GM19452 (cell line): ENCODE measurements around the gene FAM149A.
A peak's percentile ranks its signal among the peaks of the same experiment; 100 is the strongest.

Experiments used
- ATAC-seq: cut with Tn5 transposase; IDR thresholded peaks from one replicate; pipeline ENCODE4 v1.9.1; 2021; ENCODE audit not compliant: unreplicated experiment

FAM149A gene

DNA sequence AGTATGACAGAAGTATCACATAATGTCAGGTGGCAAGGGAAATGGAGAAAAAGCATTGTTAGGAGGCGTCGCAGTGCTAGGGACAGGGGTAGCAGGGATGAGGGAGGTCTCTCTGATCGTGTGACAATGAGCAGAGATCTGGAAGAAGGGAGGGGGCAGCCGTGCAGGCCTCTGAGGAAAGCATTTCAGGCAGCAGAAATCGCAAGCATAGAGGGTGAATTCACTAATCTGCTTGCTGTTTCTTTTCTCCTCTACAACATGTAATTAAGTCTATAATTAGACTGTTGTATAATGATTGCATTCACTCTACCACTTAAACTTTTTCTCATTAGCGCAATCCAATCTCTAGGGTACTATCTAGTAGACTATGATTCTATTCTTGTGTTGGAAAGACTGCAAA, 96.0 kb downstream of the FAM149A start:
- ATAC-seq, result no peak

DNA sequence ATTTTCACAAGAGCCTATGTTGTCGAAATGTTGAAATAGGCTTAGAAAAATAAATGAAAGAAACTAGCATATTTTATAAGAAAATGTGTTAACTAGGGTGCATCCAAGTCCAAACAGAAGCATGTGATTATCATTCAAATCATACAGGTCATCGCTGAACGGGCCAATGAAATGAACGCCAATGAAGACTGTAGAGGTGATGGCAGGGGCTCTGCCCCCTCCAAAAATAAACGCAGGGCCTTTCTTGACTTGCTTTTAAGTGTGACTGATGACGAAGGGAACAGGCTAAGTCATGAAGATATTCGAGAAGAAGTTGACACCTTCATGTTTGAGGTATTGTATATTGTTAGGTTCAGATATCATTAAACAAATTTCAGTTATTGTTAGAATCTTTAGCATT, 96.5 kb downstream of the FAM149A start:
- no peak for ATAC-seq

DNA sequence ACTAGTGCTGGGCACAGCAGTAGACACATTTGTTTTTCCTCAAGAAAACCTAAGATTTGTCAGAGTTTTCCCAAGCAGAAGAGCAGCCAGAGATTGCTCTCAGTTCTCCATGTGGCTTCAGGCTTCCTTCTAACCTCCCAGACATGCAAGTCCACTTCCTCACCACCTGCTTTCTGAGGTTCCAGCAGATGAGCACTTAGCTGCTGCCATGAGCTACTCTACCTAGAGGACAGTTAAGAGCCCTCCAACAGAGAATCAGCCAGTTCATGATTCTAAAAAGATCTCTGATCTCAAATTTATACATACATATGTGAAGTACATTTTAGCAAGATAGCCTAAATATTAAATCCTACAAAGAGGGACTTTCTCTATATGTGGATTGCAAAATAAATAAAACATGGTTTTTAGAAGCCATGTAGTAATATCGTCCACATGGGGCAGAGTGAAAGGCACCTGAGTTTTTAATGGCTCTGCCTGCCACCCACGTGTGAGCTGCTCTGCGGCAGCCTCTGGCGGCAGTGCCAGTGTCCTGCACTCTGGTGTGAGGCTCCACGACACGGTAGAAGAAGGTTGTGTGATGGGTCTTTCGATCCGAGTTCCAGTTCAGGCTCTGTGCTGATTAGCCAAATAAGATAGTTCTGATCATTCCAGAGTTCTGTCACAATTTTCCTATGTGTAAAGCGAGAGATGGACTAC, 97.2 kb downstream of the FAM149A start:
- ATAC-seq, result peak; percentile 89

DNA sequence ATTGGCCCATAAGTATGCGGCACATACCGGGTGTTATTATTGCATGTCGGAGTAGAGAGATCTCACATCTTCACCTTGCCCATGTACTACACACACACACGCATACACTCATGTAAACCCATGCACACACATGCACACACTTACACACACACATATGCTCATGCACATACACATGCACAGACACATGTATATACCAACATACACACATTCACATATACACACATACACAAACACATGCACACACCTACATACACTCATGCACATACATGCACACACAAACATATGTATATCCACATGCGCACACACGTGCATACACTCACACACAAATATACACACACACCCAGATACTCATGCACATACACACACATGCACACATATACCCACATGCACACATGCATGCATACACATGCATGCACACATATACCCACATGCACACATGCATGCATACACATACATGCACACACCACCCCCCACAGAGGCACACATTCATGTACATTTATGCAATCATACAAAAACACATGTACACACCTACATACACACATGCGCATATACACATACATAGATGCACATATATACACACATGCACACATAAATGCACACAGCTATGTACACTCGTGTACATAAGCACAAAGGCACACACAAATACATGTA, 98.1 kb downstream of the FAM149A start:
- ATAC-seq, result no peak

DNA sequence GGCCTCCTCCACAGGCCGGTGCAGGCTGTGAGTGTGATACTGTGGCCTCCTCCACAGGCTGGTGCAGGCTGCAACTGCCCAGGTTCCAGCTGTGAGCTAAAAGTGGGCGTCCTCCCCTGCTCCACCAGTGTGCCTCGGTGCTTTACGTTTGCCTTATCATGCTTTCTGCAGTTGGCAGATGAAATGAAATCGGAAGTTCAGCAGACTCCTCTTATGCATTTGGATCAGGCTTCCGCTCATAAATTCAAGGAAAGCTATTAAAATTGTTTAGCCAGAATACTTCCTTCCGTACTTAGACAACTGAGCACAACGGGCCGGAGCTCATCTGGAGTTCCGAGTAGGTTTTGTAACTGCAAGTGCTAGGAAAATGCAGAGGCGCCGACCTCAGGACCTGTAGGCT, 98.9 kb downstream of the FAM149A start:
- ATAC-seq, result no peak

DNA sequence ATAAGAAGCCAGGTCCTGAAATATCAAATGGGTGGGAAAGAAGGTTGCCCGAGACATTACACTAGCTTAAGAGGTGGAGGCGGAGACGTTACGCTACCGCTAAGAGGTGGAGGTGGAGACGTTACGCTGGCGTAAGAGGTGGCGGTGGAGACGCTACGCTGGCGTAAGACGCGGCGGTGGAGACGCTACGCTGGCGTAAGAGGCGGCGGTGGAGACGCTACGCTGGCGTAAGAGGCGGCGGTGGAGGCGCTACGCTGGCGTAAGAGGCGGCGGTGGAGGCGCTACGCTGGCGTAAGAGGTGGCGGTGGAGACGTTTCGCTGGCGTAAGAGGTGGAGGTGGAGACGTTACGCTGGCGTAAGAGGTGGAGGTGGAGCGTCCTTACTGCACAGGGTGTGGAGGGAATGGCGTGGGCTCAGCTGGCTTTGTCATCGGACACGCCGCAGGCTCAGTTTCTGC, 99.6 kb downstream of the FAM149A start:
- ATAC-seq, result no peak

DNA sequence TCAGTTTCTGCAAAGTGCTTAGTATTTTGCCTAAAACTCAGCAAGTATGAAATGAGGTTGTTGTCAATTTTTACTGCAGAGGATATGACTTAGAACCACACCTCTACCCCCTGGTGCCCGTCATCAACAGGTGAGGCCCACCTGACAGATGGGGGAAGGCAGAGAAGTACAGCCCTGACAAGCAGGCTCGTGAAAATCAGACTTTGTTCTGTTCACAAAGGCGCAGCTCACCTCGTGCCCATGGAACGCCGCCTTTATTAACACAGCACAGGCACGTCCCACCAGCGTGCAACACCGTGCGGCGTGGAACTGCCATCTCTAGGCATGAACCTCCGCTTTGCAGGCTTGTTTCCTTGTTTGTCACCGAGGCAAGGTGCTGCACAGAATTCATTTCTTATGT, 100.2 kb downstream of the FAM149A start:
- ATAC-seq, result no peak

DNA sequence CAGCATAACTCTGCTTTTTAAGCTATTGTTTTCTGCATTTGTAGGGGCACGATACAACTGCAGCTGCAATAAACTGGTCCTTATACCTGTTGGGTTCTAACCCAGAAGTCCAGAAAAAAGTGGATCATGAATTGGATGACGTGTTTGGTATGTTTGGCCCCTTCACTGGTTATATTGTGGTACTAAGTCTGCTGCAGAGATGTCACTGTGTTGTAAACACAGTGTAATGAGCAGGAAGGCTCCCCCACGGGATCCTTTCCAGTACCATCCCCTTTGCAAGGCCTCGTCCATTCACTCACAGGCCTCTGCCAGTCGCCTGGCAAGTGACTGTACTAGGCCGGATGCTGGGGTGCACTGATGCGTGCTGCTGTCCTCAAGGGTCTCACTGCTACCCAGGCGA, 100.7 kb downstream of the FAM149A start:
- no peak for ATAC-seq

DNA sequence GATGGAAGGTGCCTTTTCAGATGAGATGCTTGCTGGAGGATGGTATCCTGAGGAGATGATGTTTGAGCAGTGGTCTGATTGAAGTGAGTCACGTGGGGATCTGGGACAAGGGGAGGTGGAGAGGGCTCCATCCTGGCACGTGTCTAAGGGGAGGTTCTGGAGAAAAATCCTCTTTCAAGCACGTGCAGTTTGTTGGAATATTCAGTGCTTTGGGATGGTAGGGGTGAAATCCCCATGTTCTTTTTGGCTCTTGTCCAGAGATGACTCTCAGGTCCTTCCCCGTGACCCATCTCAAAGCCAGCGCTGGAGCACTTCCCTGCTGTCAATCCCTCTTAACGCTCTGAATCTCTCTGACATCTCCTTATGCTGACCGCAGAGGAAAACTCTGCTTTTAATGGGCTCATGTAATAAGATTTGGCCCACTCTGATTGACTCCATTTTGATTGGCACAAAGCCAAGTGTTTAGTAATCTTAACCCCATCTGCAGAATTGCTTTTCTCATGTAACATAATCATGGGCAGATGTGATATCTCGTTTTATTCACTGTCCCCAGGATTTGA, 112.0 kb downstream of the FAM149A start:
- ATAC-seq, result no peak

DNA sequence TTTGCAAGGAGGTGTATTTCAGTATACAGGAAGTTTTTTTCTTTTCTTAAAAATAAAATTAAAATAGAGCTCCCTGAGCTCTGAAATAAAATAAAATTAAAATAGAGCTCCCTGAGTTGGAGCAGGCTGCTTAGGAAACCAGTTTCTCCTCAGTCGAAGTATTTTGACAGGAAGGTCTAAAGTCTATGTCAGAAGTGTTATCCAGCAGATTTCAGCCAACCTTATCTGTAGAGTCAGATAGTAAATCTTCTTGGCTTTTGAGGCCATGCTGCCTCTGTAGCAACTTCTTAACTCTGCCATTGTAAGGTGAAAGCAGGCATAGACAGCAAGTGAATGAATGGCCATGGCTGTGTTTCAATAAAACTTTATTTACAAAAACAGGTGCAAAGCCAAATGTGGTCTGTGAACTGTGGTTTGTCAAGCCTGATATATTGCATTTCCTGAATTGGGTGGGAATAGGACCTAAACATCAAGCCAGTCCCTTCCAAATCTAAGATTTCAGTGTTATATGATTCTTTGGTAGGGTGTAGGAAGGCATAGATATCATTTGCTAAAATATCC, 113.3 kb downstream of the FAM149A start:
- ATAC-seq, result no peak

DNA sequence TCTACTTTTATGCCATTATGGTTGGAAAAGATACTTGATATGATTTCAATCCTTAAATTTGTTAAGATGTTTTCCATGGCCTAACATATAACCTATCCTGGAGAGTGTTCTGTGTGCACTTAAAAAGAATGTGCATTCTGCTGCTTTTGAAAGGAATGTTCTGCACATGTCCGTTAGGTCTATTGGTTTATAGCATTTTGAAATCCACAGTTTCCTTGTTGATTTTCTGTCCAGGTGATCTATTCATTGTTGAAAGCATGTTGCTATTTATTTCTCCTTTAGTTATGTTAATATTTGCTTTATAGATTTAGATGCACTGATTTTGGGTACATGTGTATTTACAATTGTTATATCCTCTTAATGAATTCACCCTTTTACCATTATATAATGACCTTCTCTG, 117.1 kb downstream of the FAM149A start:
- no peak for ATAC-seq
